Thyroid gland (tissue), 4 donors: ENCODE measurements around the gene SHISAL1.

Source experiments
- POLR2A ChIP-seq, 2 donors: fragments of 450-650 bp; IDR thresholded peaks; one replicate each; pipeline ENCODE4 v1.6.1; 2017; ENCODE audit warnings: antibody characterized with exemption in 2 of 2, mild to moderate bottlenecking in 2 of 2, moderate library complexity in 1 of 2
- TF ChIP-seq, protein P1 (sequence below), 6 experiments: fragments of 200-600 bp in 3 of 6; fragments of 450-650 bp in 3 of 6; sonication (generic) in 3 of 6; IDR thresholded peaks; one replicate each; pipeline ENCODE4 v1.5.1; 2016 to 2019; ENCODE audit warnings: antibody characterized with exemption in 6 of 6, mild to moderate bottlenecking in 2 of 6, inconsistent platforms in 1 of 6, moderate library complexity in 1 of 6

DNA sequence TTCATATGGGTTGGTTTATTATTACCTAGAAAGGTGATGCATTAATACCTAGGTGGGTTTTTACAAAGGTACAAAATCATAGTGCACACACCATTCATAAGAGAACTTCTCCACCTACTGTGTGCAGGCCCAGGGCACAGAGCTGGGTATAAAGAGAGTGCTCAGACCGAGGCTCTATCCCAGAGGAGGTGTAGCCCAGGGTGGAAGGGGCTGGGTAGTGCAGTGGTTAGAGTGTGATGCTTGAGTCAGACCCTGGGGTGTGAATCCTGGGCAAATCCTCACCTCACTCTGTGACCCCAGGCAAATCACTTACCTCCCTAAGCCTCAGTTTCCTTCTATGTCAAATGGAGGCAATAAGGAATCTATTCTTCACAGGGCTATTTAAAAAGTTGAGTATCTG, 99.8 kb downstream of the SHISAL1 start:
- TF ChIP-seq POLR2A (IDR thresholded peaks at IDR 0.05): no peak
- TF ChIP-seq, protein P1, sequence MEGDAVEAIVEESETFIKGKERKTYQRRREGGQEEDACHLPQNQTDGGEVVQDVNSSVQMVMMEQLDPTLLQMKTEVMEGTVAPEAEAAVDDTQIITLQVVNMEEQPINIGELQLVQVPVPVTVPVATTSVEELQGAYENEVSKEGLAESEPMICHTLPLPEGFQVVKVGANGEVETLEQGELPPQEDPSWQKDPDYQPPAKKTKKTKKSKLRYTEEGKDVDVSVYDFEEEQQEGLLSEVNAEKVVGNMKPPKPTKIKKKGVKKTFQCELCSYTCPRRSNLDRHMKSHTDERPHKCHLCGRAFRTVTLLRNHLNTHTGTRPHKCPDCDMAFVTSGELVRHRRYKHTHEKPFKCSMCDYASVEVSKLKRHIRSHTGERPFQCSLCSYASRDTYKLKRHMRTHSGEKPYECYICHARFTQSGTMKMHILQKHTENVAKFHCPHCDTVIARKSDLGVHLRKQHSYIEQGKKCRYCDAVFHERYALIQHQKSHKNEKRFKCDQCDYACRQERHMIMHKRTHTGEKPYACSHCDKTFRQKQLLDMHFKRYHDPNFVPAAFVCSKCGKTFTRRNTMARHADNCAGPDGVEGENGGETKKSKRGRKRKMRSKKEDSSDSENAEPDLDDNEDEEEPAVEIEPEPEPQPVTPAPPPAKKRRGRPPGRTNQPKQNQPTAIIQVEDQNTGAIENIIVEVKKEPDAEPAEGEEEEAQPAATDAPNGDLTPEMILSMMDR (IDR thresholded peaks at IDR 0.05): no peak
